ENCODE measurements around the gene TDRKH. TPM values are rescaled to one million over a fixed set of nuclear protein-coding genes. Genes with fewer than 3 reads are reported as not detected.

Gene TDRKH
- total and polyA plus RNA-seq, 2 of the 13 experiments (the other 11 are each of a cell fraction or from before 2014, with no cell fraction given): 3.9 to 5.4 TPM

- TF ChIP-seq TFE3 (CRISPR knock-in tag; IDR thresholded peaks at IDR 0.05) (no peak), KMT2A (CRISPR knock-in tag; IDR thresholded peaks at IDR 0.05) (0 out of 2 replicates have a peak, but pooled peaks have one; percentile 24), NFE2L1 (CRISPR knock-in tag; IDR thresholded peaks at IDR 0.05; ENCODE audit: borderline replicate concordance) (no peak), SNAI1 (CRISPR knock-in tag; IDR thresholded peaks at IDR 0.05; ENCODE audit: borderline replicate concordance) (no peak), JDP2 (CRISPR knock-in tag; IDR thresholded peaks at IDR 0.05; ENCODE audit: borderline replicate concordance) (no peak), DNMT1 (CRISPR knock-in tag; IDR thresholded peaks at IDR 0.05) (no peak), ZFY (CRISPR knock-in tag; IDR thresholded peaks at IDR 0.05) (0 out of 2 replicates have a peak, but pooled peaks have one; percentile 20), KLF6 (CRISPR knock-in tag; IDR thresholded peaks at IDR 0.05) (no peak), HNRNPL (IDR thresholded peaks at IDR 0.05; ENCODE audit: low read depth, low read length) (peak; percentile 95), ZNF841 (CRISPR knock-in tag; IDR thresholded peaks at IDR 0.05; ENCODE audit: borderline replicate concordance) (no peak), TCF7 (IDR thresholded peaks at IDR 0.05; ENCODE audit: low read depth) (no peak), MLX (CRISPR knock-in tag; IDR thresholded peaks at IDR 0.05) (no peak), ZBTB4 (CRISPR knock-in tag; IDR thresholded peaks at IDR 0.05; ENCODE audit: borderline replicate concordance) (no peak), NCOA1 (CRISPR knock-in tag; IDR thresholded peaks at IDR 0.05) (no peak), SAP130 (CRISPR knock-in tag; IDR thresholded peaks at IDR 0.05; ENCODE audit: low read depth) (peak; percentile 61), KLF9 (CRISPR knock-in tag; IDR thresholded peaks at IDR 0.05; ENCODE audit: low read depth) (no peak), ZKSCAN1 (IDR thresholded peaks at IDR 0.05; ENCODE audit: low read length) (no peak), PHF5A (CRISPR knock-in tag; IDR thresholded peaks at IDR 0.05; ENCODE audit: low read depth, unreplicated experiment) (peak; percentile 25), GPBP1L1 (CRISPR knock-in tag; IDR thresholded peaks at IDR 0.05) (no peak), MLLT10 (CRISPR knock-in tag; IDR thresholded peaks at IDR 0.05) (no peak), RARG (CRISPR knock-in tag; IDR thresholded peaks at IDR 0.05; ENCODE audit: low read depth) (no peak)
- TF ChIP-seq, protein P1, sequence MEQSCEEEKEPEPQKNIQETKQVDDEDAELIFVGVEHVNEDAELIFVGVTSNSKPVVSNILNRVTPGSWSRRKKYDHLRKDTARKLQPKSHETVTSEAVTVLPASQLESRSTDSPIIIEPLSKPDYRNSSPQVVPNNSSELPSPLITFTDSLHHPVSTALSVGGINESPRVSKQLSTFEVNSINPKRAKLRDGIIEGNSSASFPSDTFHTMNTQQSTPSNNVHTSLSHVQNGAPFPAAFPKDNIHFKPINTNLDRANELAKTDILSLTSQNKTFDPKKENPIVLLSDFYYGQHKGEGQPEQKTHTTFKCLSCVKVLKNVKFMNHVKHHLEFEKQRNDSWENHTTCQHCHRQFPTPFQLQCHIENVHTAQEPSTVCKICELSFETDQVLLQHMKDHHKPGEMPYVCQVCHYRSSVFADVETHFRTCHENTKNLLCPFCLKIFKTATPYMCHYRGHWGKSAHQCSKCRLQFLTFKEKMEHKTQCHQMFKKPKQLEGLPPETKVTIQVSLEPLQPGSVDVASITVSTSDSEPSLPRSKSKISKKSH (CRISPR knock-in tag; IDR thresholded peaks at IDR 0.05; ENCODE audit: borderline replicate concordance): 0 out of 2 replicates have a peak, but pooled peaks have one; percentile 3
- TF ChIP-seq, protein P2, sequence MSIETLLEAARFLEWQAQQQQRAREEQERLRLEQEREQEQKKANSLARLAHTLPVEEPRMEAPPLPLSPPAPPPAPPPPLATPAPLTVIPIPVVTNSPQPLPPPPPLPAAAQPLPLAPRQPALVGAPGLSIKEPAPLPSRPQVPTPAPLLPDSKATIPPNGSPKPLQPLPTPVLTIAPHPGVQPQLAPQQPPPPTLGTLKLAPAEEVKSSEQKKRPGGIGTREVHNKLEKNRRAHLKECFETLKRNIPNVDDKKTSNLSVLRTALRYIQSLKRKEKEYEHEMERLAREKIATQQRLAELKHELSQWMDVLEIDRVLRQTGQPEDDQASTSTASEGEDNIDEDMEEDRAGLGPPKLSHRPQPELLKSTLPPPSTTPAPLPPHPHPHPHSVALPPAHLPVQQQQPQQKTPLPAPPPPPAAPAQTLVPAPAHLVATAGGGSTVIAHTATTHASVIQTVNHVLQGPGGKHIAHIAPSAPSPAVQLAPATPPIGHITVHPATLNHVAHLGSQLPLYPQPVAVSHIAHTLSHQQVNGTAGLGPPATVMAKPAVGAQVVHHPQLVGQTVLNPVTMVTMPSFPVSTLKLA (IDR thresholded peaks at IDR 0.05): no peak
Observed at GRCh38 chr1:151831605-151832004, 41.3 kb upstream of the TDRKH start, which contains the start of gene RORC (continued).
